Immature natural killer cell (primary cell): ENCODE measurements around the gene DST. TPM values are rescaled to one million over a fixed set of nuclear protein-coding genes. Genes with fewer than 3 reads are reported as not detected.
A peak's percentile ranks its signal among the peaks of the same experiment; 100 is the strongest.

ENCODE experiments used
- DNase-seq, 3 donors: peaks; one replicate each; pipeline ENCODE4 v3.0.0; 2022; ENCODE audit warnings: mixed read lengths in 1 of 3
- H3K27ac Mint-ChIP-seq, 6 donors: one replicate each; pipeline ENCODE4 v1.8.0; 2020; ENCODE audit warnings: mixed read lengths in 6 of 6, mild to moderate bottlenecking in 5 of 6, inconsistent platforms in 4 of 6, moderate library complexity in 3 of 6
- H3K27me3 Mint-ChIP-seq, 3 donors: one replicate each; pipeline ENCODE4 v1.8.0; 2020 to 2021; ENCODE audit warnings: low read depth in 3 of 3, mild to moderate bottlenecking in 3 of 3, mixed read lengths in 3 of 3, moderate library complexity in 3 of 3, inconsistent platforms in 1 of 3
- H3K36me3 Mint-ChIP-seq, 3 donors: one replicate each; pipeline ENCODE4 v1.8.0; 2020; ENCODE audit warnings: mixed read lengths in 3 of 3, inconsistent platforms in 2 of 3, mild to moderate bottlenecking in 2 of 3
- H3K4me1 Mint-ChIP-seq, 2 donors: one replicate each; pipeline ENCODE4 v1.8.0; 2020; ENCODE audit warnings: inconsistent platforms in 2 of 2, mild to moderate bottlenecking in 2 of 2, mixed read lengths in 2 of 2, moderate library complexity in 1 of 2
- H3K4me3 Mint-ChIP-seq, 5 donors: one replicate each; pipeline ENCODE4 v1.8.0; 2020; ENCODE audit warnings: mild to moderate bottlenecking in 5 of 5, mixed read lengths in 5 of 5, inconsistent platforms in 3 of 5, moderate library complexity in 3 of 5
- H3K9me3 Mint-ChIP-seq, 6 donors: one replicate each; pipeline ENCODE4 v1.8.0; 2020; ENCODE audit warnings: mild to moderate bottlenecking in 6 of 6, mixed read lengths in 6 of 6, inconsistent platforms in 4 of 6, moderate library complexity in 3 of 6
- polyA plus RNA-seq, 3 donors: library from polyadenylated mRNA; unstranded; fragments of 300-500 nt; fragmentation: Illumina TruSeq; gene quantifications; one replicate each; pipeline ENCODE4 v1.2.3, GENCODE V29; 2021

The DST gene
- polyA plus RNA-seq, 3 donors from 2014 or later: 0.13 to 4.6 (median 0.99) TPM

GRCh38 chr6:56539527-56540105 is 103.1 kb downstream of the DST start:
- H3K4me1 Mint-ChIP-seq: peaks cover 0 to 2% of the 10 kb centered on the region in 2 donors
- H3K27ac Mint-ChIP-seq: peak overlapping the region in 1 of 6 donors; percentile 2
- no peak overlapping the region for H3K4me3 Mint-ChIP-seq
- H3K36me3 Mint-ChIP-seq: peaks cover 0 to 2% (median 0%) of the 10 kb centered on the region in 3 donors
- H3K27me3 Mint-ChIP-seq: peaks cover 0 to 1% (median 0%) of the 10 kb centered on the region in 3 donors
- H3K9me3 Mint-ChIP-seq: no peaks in the 10 kb centered on the region
- no peak for DNase-seq

DNA sequence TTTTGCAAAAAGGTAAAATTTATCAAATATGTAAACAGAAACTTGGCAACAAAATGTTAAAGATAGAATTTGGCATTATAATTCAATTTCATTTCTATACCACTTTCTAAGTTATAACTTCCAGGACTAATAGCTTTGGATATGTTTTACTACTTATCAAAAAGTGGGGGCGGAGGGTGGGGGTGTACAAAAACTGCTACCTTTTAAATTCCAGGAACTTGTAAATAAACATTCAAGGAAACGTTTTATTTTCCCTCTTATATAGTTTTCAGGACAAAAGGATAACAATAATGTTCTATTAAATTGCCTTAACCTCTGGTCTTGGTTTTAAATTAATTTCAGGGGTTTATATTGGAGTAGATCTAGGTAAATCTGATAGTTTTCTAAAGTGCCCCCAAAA is 103.8 kb downstream of the DST start:
- Mint-ChIP-seq H3K4me1 (peaks cover 0 to 2% of the 10 kb centered on the region in 2 donors), H3K27ac (no peak overlapping the region), H3K4me3 (no peak overlapping the region), H3K27me3 (peaks cover 0 to under 1% (median 0%) of the 10 kb centered on the region in 3 donors), H3K36me3 (peaks cover 0 to 4% (median 0%) of the 10 kb centered on the region in 3 donors), H3K9me3 (no peaks in the 10 kb centered on the region)
- no peak for DNase-seq

- no peak for DNase-seq
- no peak overlapping the region for H3K27ac Mint-ChIP-seq
- H3K27me3 Mint-ChIP-seq: no peaks in the 10 kb centered on the region
- H3K4me3 Mint-ChIP-seq: no peak overlapping the region
- no peaks in the 10 kb centered on the region for H3K9me3 Mint-ChIP-seq
- H3K4me1 Mint-ChIP-seq: peaks cover 0 to 2% of the 10 kb centered on the region in 2 donors
- H3K36me3 Mint-ChIP-seq: peaks cover 0 to 4% (median 0%) of the 10 kb centered on the region in 3 donors
These were observed 105.4 kb downstream of the DST start for GRCh38 chr6:56537223-56537770.

GRCh38 chr6:56536536-56536935 is 106.2 kb downstream of the DST start:
- peaks cover 0 to 2% of the 10 kb centered on the region in 2 donors for H3K4me1 Mint-ChIP-seq
- no peak overlapping the region for H3K27ac Mint-ChIP-seq
- H3K36me3 Mint-ChIP-seq: peaks cover 0 to 4% (median 0%) of the 10 kb centered on the region in 3 donors
- H3K4me3 Mint-ChIP-seq: no peak overlapping the region
- DNase-seq: no peak
- H3K27me3 Mint-ChIP-seq: no peaks in the 10 kb centered on the region
- H3K9me3 Mint-ChIP-seq: no peaks in the 10 kb centered on the region

- no peak for DNase-seq
- no peak overlapping the region for H3K4me3 Mint-ChIP-seq
- no peaks in the 10 kb centered on the region for H3K27me3 Mint-ChIP-seq
- no peak overlapping the region for H3K27ac Mint-ChIP-seq
- no peaks in the 10 kb centered on the region for H3K9me3 Mint-ChIP-seq
- peaks cover 0 to 2% of the 10 kb centered on the region in 2 donors for H3K4me1 Mint-ChIP-seq
- peaks cover 0 to 4% (median 1%) of the 10 kb centered on the region in 3 donors for H3K36me3 Mint-ChIP-seq
These were observed 107.1 kb downstream of the DST start for GRCh38 chr6:56535626-56536025.

DNA sequence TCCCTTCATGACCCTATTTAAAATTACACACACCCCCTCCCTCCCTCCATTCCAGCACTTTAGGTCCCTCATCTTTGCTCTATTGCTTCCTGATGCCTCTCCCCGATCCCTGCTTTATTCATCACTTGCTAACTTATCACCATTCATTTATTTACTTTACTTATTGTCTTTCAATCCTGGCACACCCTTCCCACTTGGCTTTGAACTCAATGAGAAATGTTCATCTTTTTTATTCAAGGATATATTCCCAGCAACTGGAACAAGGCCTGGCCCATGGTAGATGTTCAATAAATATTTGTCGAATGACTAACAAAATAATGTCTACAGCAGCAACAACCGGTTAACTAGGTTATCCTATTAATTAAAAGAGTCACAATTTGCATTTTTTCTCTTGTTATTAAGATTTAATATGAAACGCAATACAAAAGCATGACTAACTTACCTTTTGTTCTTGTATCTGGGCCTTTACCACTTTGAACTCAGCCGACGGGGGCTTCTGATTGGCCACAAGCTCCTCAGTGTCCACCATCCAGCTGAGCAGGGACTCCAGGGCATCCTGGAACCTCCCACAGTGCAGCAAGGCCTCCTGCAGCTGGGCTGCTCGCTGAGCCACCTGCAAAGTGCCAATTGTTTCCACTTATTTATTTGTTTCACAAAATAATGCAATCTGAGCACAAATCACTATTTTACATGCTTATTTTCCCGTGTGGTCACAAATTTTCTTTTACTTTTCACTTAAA is 107.8 kb downstream of the DST start:
- H3K27ac Mint-ChIP-seq: no peak overlapping the region
- H3K27me3 Mint-ChIP-seq: no peaks in the 10 kb centered on the region
- no peak for DNase-seq
- H3K4me1 Mint-ChIP-seq: peaks cover 0 to 2% of the 10 kb centered on the region in 2 donors
- no peak overlapping the region for H3K4me3 Mint-ChIP-seq
- H3K36me3 Mint-ChIP-seq: peaks cover 0 to 4% (median 4%) of the 10 kb centered on the region in 3 donors
- no peaks in the 10 kb centered on the region for H3K9me3 Mint-ChIP-seq

- Mint-ChIP-seq H3K4me1 (no peaks in the 10 kb centered on the region), H3K27ac (no peak overlapping the region), H3K27me3 (no peaks in the 10 kb centered on the region), H3K9me3 (no peaks in the 10 kb centered on the region), H3K36me3 (peaks cover 0 to 15% (median 4%) of the 10 kb centered on the region in 3 donors), H3K4me3 (no peak overlapping the region)
- no peak for DNase-seq
These were observed 109.7 kb downstream of the DST start for GRCh38 chr6:56532766-56533551.

DNA sequence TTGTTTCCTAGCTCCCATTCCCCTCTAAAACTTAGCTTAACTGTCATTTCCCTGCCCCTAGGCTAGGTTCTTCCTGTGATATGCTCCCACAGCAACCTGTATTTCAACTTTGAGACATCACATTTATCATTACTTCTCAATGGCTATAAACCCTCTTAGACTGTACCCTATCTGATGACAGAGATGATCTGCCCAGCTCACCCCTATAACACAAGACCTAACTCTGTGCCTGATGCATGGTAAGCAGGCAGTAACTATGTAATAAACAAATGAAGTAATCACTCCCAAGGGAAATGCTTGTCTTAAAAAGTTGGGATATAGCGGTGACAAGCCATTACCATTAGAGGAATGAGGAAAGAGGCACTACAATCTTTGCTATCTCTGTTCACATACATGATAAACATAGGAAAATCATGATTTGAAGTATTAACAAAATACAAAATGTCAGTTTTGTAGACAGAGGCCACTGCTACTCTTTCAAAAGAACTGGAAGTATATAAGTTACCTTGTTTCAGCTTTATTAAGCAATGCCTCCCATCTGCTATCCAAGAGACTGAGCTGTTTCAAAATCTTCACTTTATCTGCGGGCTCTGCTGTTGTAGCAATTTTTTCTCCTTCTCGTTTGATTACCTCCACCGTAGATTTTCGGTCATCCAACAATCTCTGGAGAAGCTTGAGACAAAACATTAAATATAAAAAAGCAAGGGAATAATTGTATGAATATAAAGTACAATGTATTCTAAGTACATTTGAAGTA is 110.7 kb downstream of the DST start:
- no peak overlapping the region for H3K27ac Mint-ChIP-seq
- peaks cover 0 to 21% (median 4%) of the 10 kb centered on the region in 3 donors for H3K36me3 Mint-ChIP-seq
- no peaks in the 10 kb centered on the region for H3K9me3 Mint-ChIP-seq
- DNase-seq: no peak
- H3K27me3 Mint-ChIP-seq: no peaks in the 10 kb centered on the region
- H3K4me1 Mint-ChIP-seq: no peaks in the 10 kb centered on the region
- no peak overlapping the region for H3K4me3 Mint-ChIP-seq

GRCh38 chr6:56529594-56530191 is 113.0 kb downstream of the DST start:
- Mint-ChIP-seq H3K4me3 (no peak overlapping the region), H3K9me3 (no peaks in the 10 kb centered on the region), H3K27ac (no peak overlapping the region), H3K36me3 (peaks cover 0 to 26% (median 3%) of the 10 kb centered on the region in 3 donors), H3K4me1 (no peaks in the 10 kb centered on the region), H3K27me3 (peaks cover 0 to 2% (median 0%) of the 10 kb centered on the region in 3 donors)
- DNase-seq: no peak

DNA sequence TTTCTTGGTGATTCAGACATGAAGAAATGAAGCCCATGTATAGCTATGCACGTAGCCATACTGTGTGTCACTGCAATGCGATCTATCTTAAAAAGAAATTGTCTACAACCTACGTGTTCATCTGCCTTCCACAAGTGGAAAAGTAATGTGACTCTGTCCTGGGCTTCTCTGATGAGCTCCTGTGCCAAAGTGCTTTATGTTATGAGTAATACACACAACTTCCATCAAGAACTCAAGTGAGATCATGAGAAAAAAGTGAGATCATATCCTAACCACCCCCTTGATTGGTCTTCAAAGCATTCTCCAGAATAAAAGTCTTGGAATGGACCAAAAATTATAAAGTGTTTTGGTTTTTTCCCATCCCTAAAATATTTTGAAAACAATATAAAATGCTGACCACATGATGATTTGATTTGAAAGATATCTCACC is 114.3 kb downstream of the DST start:
- no peak for DNase-seq
- H3K4me1 Mint-ChIP-seq: no peaks in the 10 kb centered on the region
- no peak overlapping the region for H3K27ac Mint-ChIP-seq
- no peak overlapping the region for H3K4me3 Mint-ChIP-seq
- H3K27me3 Mint-ChIP-seq: peaks cover 0 to 2% (median 0%) of the 10 kb centered on the region in 3 donors
- H3K9me3 Mint-ChIP-seq: no peaks in the 10 kb centered on the region
- peaks cover 0 to 26% (median 0%) of the 10 kb centered on the region in 3 donors for H3K36me3 Mint-ChIP-seq

DNA sequence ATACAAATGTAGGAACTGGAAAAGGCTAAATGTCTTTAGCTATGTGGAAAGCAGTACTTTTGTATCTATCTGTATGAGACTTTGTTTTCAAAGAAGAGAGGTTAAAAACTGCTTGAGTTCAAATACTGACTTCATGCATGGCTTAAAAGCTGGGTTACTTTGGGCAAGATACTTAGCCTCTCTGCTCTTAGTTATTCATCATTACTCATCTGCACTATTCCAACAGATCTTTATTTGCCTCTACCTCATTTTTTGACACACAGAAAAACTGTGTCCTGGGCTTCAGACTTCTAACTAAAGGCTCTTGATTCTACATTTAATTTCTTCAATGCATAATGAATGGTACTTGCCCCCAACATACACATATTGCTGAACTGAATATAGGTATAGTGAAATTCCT is 114.8 kb downstream of the DST start:
- H3K36me3 Mint-ChIP-seq: peaks cover 0 to 26% (median 0%) of the 10 kb centered on the region in 3 donors
- peaks cover 0 to 2% (median 0%) of the 10 kb centered on the region in 3 donors for H3K27me3 Mint-ChIP-seq
- no peak overlapping the region for H3K4me3 Mint-ChIP-seq
- no peaks in the 10 kb centered on the region for H3K4me1 Mint-ChIP-seq
- no peak overlapping the region for H3K27ac Mint-ChIP-seq
- H3K9me3 Mint-ChIP-seq: no peaks in the 10 kb centered on the region
- DNase-seq: no peak

DNA sequence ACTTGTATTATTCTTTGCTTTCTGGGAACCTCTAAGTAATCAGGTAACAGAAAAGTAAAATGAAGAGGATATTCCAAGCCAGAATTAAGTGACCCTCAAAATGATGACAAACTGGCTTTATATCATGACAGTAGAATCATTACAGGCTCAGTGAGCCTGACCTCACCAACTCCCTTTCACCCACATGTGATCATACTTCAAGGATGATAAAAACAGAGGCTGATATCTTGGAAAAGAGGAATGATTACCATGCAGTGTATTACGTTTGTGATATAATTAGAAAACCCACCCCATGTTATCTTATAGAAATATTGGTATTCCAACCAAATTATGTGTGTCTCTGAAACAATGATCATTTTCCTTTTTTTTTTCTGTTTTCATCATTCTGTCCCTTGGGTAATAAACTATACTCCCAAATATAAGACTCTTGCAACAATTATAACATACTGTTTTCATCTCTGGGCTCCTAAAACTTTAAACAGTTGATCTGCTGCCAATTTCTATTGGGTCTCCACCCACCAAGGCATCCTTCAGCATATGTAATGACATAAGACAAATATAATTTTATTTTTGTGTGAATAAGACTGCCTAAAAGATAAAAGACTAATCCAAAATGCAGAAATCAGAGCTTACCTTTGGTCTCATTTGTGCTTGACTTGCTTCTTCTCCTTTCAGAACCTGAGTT is 115.7 kb downstream of the DST start:
- Mint-ChIP-seq H3K4me3 (no peak overlapping the region), H3K27me3 (peaks cover 0 to 2% (median 0%) of the 10 kb centered on the region in 3 donors), H3K36me3 (peaks cover 0 to 26% (median 0%) of the 10 kb centered on the region in 3 donors), H3K9me3 (no peaks in the 10 kb centered on the region), H3K27ac (no peak overlapping the region), H3K4me1 (no peaks in the 10 kb centered on the region)
- no peak for DNase-seq
